T-helper 1 cell treated with Interleukin-12 subunit alpha and Interleukin-12 subunit beta and Interleukin-4 antibody, amounts not matched to agents 30 μg/mL and 1 μg/mL, for 36 hours (primary cell): ENCODE measurements around the gene PITX2.

Experiments
- H3K27ac Mint-ChIP-seq: one replicate; pipeline ENCODE4 v1.8.0; 2021; ENCODE audit warnings: mild to moderate bottlenecking, mixed read lengths
- H3K27me3 Mint-ChIP-seq: one replicate; pipeline ENCODE4 v1.8.0; 2021; ENCODE audit warnings: low read depth, mixed read lengths
- H3K36me3 Mint-ChIP-seq: one replicate; pipeline ENCODE4 v1.8.0; 2021; ENCODE audit warnings: low read depth, mixed read lengths
- H3K4me1 Mint-ChIP-seq: one replicate; pipeline ENCODE4 v1.8.0; 2021; ENCODE audit warnings: low read depth, mixed read lengths
- H3K4me3 Mint-ChIP-seq: one replicate; pipeline ENCODE4 v1.8.0; 2021; ENCODE audit warnings: mild to moderate bottlenecking, moderate library complexity, mixed read lengths
- H3K9me3 Mint-ChIP-seq: one replicate; pipeline ENCODE4 v1.8.0; 2021; ENCODE audit warnings: mixed read lengths

The PITX2 gene

DNA sequence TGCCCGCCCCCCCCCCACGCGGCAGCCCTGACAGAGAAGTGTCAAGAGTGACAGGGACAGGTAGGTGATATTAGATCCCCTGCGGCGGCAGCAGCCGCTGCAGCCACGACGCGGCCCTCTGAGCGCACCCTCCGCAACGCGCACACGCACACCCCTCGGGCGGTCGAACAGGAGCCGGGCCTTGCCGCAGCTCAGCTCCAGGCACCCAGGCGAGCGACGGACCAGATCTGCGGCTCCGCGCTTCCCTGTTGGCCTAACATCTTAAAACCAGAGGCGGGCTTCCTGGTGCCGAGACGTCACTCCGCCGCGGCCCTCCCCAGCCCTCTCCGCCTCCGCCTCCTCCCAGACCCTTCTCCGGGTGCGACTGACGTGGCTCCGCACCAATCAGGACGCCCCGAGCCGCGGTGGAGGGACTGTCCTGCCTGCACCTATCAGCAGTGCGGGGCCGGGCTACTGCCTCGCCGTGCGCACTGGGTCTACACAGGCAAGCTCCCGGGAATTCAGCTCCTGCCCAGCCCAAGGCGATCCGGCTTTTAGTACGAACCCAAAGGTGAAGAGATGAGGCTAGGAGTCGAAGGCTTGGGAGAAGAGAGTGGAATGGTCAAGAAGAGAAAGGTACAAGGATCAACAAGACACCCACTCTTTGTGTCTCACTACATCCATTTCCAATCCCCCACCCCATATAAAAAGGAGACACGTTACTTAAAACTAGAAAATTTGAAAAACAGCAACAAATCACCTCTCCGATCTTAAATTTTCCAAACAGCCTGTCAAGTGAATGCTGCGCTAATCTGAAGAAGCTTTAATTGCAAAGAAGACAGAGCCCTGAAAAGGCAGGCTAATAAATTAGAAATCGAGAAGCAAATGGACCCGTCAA is at the start of gene PITX2:
PITX2 (minus strand) TSS at position 237 of the 877 bp plus-strand sequence. CDS start 617 bp downstream, outside the sequence.
- Mint-ChIP-seq H3K36me3 (peaks cover 2% of the 10 kb centered on the region), H3K27me3 (peaks cover 99% of the 10 kb centered on the region), H3K27ac (peak within 1 kb of the TSS; percentile 36), H3K9me3 (peaks cover 19% of the 10 kb centered on the region), H3K4me1 (peaks cover 10% of the 10 kb centered on the region), H3K4me3 (peak within 1 kb of the TSS; percentile 53)

DNA sequence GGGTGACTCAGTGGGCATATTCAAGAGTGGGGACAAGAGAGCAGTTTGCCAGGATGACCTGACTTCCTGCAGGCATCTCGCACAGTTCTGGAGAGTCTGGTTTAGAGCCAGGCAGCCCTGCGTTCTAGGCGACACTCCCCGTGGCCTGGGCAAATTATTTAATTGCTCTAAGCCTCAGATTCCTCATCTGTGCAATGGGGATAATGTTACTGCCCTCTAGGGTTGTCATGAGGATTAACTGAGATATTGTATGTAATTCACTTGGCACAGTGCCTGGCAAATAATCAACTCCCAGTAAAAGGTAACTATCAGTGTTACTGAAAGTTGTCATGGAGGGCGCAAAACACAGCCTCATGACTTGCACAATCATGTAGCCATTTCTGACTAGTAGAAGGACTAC is 48.8 kb upstream of the PITX2 start:
- no peaks in the 10 kb centered on the region for H3K36me3 Mint-ChIP-seq
- H3K27ac Mint-ChIP-seq: no peak overlapping the region
- no peak overlapping the region for H3K4me3 Mint-ChIP-seq
- no peaks in the 10 kb centered on the region for H3K9me3 Mint-ChIP-seq
- no peaks in the 10 kb centered on the region for H3K27me3 Mint-ChIP-seq
- H3K4me1 Mint-ChIP-seq: no peaks in the 10 kb centered on the region

DNA sequence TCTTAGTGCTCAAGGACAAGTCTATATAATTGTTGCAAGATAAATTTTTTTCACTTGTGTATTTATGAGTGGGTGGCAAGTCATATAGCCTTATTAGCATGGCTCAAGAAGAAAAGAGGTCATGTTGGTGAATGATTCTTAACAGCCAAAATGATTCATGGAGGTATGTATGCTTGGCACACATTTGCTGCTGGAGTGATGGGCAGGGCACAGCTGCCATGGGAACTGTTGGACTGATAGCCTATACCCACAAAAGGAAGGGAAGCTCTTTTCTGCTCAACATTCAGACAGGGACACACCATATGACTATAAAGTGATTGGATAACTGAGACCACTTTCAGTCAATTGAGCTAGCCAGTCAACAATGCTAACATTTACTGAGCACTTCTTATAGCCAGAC is 46.8 kb upstream of the PITX2 start:
- Mint-ChIP-seq H3K9me3 (no peaks in the 10 kb centered on the region), H3K36me3 (no peaks in the 10 kb centered on the region), H3K27ac (no peak overlapping the region), H3K4me1 (no peaks in the 10 kb centered on the region), H3K27me3 (no peaks in the 10 kb centered on the region), H3K4me3 (no peak overlapping the region)

DNA sequence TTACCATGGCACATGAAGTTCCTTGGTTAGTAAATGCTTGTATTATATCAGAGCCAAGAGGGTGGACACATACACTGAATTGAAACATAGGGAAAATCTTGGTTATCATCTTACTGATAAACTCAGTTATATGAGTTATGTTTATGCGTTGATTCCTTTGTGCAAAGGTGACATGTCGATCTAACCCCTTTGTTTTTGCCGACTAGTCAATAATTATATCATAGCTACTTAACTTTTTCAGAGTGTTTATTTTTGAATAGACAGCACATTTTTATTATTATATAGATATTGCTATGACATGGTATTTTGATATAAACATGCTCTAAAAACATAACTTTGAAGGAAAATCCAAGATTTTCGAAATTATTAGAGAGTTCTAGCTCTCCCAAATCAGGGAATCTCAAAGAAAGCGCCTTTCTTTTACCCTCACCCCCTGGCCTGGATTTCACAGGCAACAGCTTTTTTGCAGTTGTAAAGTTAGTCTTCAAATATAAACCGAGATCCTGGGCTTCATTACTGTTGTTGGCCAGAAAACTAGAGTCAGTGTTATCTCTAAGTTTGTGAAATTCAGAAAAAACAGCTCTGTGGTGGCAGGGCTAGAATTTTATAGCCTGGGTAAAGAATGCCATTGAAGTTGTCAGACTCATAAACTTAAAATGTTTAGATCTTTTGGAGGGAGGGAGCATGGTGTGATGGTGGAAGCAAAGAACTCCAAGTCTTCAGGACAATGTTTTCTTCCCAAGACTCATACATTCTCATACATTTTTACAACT is 45.8 kb upstream of the PITX2 start:
- H3K36me3 Mint-ChIP-seq: no peaks in the 10 kb centered on the region
- H3K9me3 Mint-ChIP-seq: no peaks in the 10 kb centered on the region
- no peaks in the 10 kb centered on the region for H3K27me3 Mint-ChIP-seq
- H3K4me3 Mint-ChIP-seq: no peak overlapping the region
- no peak overlapping the region for H3K27ac Mint-ChIP-seq
- H3K4me1 Mint-ChIP-seq: no peaks in the 10 kb centered on the region

DNA sequence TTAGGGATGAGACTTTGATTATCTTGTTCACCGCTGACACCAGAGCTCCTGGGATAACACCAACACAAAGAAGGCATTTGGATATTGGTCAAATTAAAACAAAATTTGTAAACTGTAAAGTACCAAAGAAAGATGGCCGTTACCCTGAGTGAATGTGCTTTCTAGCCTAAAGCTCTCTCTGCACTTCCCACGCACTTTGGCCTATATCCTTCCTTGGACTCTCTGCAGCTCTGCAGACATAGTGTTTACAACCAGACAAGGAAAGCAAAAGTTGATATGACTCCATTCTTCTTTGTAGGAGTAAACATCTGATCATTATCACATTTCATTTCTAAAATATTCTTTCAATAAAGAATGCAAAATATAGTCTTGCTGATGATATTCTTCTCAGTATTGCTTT is 44.8 kb upstream of the PITX2 start:
- Mint-ChIP-seq H3K36me3 (no peaks in the 10 kb centered on the region), H3K4me3 (no peak overlapping the region), H3K9me3 (no peaks in the 10 kb centered on the region), H3K27me3 (no peaks in the 10 kb centered on the region), H3K4me1 (no peaks in the 10 kb centered on the region), H3K27ac (no peak overlapping the region)

DNA sequence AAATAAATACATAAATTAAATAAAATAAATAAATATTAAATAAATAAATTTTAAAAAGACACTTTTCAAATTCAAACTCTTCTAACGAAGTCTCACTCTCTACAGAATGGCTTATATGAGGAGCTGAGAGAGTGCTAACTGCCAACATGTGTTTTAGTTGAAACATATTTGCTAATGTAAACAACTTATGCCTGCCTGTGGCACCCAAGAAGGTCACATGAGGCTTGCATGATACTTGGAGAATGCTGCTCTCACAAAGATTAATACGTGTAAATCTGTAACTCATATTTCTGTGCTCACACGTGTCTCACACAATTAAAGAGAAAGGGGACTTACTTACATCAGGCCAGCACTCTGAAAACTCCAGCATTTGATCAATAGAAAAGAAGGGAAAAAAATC is 43.2 kb upstream of the PITX2 start:
- H3K27ac Mint-ChIP-seq: no peak overlapping the region
- H3K4me3 Mint-ChIP-seq: no peak overlapping the region
- H3K4me1 Mint-ChIP-seq: no peaks in the 10 kb centered on the region

DNA sequence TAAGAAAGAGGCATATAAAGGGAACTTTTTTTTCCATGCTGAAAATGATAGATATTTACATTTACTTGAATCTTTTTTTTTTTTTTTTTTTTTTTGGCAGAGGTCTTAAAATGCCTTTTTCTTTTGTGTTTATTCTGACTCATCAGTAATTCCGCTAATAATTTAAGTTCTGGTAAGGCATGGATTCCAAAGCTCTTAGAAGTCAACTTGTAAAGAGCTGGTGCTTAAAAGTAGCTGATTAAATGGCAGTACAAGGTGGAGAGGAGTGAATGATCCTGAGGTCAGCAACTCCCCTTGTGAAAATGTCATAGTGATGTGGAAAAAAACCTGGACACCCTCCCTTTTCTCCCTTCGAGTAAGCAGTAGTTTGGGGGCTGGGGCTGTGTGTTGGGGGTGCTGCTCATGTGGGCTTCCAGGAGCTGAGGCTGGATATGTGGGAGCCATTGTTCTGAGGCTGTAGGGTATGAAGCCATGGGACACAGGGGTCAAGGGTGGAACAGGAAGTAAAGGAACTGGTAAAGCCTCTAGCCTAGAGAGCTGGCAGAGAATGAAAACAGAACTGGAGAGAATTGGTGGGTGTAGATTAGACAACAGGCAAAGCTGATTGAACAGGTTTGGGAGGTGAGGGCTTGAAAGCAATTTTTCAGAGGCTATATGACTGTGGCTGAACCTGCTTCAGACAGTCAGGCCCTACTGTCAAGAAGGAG is 41.0 kb upstream of the PITX2 start:
- Mint-ChIP-seq H3K27ac (no peak overlapping the region), H3K4me1 (no peaks in the 10 kb centered on the region), H3K9me3 (no peaks in the 10 kb centered on the region), H3K4me3 (no peak overlapping the region), H3K36me3 (no peaks in the 10 kb centered on the region), H3K27me3 (no peaks in the 10 kb centered on the region)

More for the DNA sequence above, 43.2 kb upstream of the PITX2 start:
- Mint-ChIP-seq H3K36me3 (no peaks in the 10 kb centered on the region), H3K9me3 (no peaks in the 10 kb centered on the region), H3K27me3 (no peaks in the 10 kb centered on the region)

DNA sequence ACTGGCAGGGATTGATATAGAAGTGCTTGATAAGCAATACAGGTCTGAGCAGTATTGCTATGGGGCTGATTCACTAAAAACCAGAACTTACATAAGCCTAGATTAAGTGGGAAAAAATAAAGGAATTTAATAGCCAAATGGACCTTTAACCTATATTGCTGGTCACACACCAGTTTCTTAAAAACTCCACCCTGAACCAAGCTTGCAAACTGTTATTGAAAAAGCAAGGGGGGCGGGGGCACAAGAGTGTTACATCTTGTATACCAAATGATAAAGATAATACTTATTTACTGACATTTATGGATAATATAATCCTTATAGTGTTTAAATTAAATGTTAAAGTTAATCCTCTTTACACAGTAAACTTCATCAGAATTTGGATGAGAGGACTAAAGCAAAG is 40.3 kb upstream of the PITX2 start:
- Mint-ChIP-seq H3K36me3 (no peaks in the 10 kb centered on the region), H3K4me3 (no peak overlapping the region), H3K4me1 (no peaks in the 10 kb centered on the region), H3K9me3 (no peaks in the 10 kb centered on the region), H3K27me3 (no peaks in the 10 kb centered on the region), H3K27ac (no peak overlapping the region)

DNA sequence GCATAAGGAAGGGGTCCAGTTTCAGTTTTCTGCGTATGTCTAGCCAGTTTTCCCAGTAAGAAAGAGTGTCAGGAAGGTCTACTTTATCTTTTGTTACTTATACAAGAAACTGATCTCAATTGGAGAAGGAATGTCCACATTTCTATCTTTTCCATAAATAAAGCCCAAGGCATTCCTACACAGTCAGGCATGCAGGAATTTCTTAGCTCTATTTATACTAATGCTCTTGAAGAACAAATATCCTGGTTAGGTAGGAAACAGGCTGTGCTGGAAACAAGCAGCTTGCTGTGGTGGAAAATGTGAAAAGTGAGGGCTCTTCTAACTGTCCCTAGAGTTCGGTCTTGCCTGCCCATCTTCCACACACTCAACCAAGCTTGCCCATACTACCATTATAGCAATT is 37.9 kb upstream of the PITX2 start:
- H3K4me1 Mint-ChIP-seq: no peaks in the 10 kb centered on the region
- H3K9me3 Mint-ChIP-seq: no peaks in the 10 kb centered on the region
- H3K27ac Mint-ChIP-seq: no peak overlapping the region
- H3K27me3 Mint-ChIP-seq: no peaks in the 10 kb centered on the region
- H3K4me3 Mint-ChIP-seq: no peak overlapping the region
- no peaks in the 10 kb centered on the region for H3K36me3 Mint-ChIP-seq

DNA sequence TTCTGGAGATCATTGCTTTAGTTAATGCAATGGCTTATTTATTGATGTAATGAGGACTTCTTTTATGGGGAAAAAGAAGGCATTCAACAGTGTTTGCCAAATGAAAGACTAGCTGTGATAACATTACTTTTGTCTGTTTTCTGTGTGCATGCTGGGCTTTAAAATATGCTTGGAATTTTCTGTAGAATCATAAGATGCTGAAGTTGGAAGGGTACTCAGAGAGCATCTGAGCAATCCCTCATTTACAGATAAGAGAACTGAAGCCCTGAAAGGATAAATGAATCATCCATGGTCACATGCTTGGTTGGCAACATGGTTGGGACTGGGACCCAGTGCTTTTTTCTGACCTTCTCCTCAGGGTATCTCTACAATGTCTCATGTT is 31.4 kb upstream of the PITX2 start:
- no peaks in the 10 kb centered on the region for H3K27me3 Mint-ChIP-seq

DNA sequence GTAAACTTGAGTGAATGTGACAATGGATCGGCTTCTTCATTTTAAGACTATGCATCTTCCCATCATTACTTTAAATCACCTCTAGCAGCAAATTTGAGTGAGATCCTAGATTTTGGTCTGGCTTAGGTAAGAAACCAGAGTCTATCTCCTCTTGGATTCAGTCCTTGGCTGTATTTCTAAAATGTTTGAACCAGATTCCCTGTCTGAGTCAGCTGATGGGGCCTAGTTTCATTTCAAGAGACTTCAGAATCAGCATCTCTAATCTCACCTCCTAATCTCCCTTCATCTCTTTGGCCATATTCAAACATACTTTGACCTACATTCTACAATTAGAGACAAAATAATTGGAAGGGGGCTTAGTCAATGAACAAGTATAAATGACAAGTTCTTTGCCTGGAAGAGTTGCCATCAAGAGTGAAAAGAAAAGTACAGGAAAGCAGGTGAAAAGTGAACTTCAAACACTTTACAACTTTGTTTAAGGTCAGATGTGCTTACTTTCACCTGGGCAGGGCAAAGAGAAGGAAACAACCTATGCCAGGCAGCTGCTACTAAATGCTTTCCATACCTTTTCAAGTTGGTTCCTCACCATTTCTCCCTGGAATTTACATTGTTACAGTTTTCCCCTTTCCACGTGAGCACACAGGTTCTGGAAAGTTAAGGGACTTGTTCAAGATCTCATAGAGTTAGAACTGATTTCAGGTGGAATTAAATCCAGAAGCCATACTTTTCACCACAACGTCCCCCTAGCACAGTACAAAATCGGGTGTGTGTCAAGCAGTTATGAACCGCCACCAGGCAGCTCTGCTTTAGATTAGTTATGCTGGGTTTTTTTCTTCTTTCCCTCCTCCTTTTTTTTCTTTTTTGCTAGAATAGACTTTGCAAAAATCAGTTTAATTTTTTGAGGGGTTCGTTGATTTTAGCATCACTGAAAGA is 30.7 kb upstream of the PITX2 start:
- Mint-ChIP-seq H3K9me3 (no peaks in the 10 kb centered on the region), H3K4me1 (no peaks in the 10 kb centered on the region), H3K4me3 (no peak overlapping the region), H3K27ac (no peak overlapping the region), H3K27me3 (peaks cover 4% of the 10 kb centered on the region), H3K36me3 (no peaks in the 10 kb centered on the region)

More for the DNA sequence above, 31.4 kb upstream of the PITX2 start:
- Mint-ChIP-seq H3K9me3 (no peaks in the 10 kb centered on the region), H3K4me3 (no peak overlapping the region), H3K27ac (no peak overlapping the region), H3K4me1 (no peaks in the 10 kb centered on the region), H3K36me3 (no peaks in the 10 kb centered on the region)

DNA sequence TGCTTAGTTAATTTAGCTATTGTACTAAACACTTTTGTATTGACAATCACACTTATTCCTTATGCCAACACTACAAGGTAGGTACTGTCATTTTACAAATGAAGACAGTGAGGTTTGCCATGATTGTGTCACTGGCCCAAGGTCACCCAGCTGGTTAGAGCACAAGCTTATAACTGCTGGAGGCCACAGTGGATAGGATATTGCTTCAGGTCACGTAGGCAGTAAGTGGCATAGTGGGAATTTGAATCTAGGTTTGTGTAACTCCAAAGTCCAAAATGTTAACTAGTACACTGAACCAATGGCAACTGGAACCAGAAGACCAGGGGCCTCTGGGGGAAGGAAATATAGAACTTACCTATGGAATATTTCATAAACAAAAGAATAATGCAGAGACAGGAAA is 21.1 kb upstream of the PITX2 start:
- peaks cover 1% of the 10 kb centered on the region for H3K4me1 Mint-ChIP-seq
- H3K4me3 Mint-ChIP-seq: no peak overlapping the region
- H3K36me3 Mint-ChIP-seq: peaks cover 4% of the 10 kb centered on the region
- peaks cover 6% of the 10 kb centered on the region for H3K9me3 Mint-ChIP-seq
- no peak overlapping the region for H3K27ac Mint-ChIP-seq
- H3K27me3 Mint-ChIP-seq: peaks cover 65% of the 10 kb centered on the region

DNA sequence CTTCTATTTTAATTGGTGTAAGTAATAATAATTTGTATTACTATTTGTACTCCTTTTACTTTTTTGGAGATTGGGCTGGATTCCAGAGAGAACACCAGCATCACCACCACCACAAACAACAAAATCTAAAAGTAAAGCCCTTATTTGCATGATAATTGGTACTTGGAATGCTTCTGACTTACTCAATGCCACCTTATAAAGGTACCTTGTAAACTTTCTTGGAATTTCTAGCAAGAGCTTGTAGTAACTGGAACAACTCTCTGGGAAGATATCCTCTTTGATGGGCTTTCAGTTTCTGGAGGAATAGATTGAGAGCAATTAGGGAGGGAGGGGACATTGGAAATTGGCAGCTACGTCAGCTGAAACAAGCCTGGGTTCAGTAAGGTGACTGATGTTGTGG is 20.2 kb upstream of the PITX2 start:
- Mint-ChIP-seq H3K36me3 (peaks cover 4% of the 10 kb centered on the region), H3K9me3 (peaks cover 12% of the 10 kb centered on the region), H3K4me3 (no peak overlapping the region), H3K27ac (no peak overlapping the region), H3K4me1 (peaks cover 1% of the 10 kb centered on the region), H3K27me3 (peaks cover 71% of the 10 kb centered on the region)

DNA sequence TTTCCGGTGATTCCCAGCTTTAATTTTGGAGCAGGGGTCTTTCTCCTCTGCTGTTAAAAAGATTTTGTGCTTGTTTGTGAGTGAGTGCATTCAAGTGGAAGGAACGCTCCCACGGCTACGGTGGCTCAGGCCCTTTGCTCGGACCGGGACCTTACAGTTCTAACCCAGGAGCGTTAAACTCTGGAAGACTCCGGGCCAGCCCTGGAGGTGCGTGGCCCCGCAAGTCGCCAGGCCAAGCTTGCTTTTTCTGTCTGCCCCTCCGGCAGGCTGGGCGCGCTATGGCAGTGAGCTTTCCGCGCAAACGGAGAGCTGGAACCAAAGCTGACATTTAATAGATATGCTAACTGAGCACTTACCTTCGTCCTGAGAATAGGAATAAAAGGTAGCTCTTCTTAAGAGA is 18.3 kb upstream of the PITX2 start:
- Mint-ChIP-seq H3K27me3 (peaks cover 80% of the 10 kb centered on the region), H3K9me3 (peaks cover 12% of the 10 kb centered on the region), H3K4me3 (no peak overlapping the region), H3K36me3 (peaks cover 8% of the 10 kb centered on the region), H3K27ac (no peak overlapping the region), H3K4me1 (peaks cover 1% of the 10 kb centered on the region)
